Liver (tissue), 9 donors: ENCODE data around the gene HIVEP3. TPM values are rescaled to one million over a fixed set of nuclear protein-coding genes. Genes with fewer than 3 reads are reported as not detected.

Experiments
- DNase-seq: peaks from one replicate; pipeline ENCODE4 v3.0.0-alpha.2; 2017; ENCODE audit warnings: low spot score
- H3K27ac ChIP-seq, 2 donors: one replicate each; pipeline ENCODE4 v1.7.0; 2013; ENCODE audit warnings: inconsistent platforms in 2 of 2, low read length in 2 of 2, control low read depth in 1 of 2, low read depth in 1 of 2, mild to moderate bottlenecking in 1 of 2
- H3K27me3 ChIP-seq, 4 donors: one replicate each; pipeline versions ENCODE4 v1.6.1 to v1.7.0; 2013; ENCODE audit warnings: low read length in 3 of 4, inconsistent platforms in 1 of 4, mild to moderate bottlenecking in 1 of 4, moderate library complexity in 1 of 4; ENCODE audit not compliant: control insufficient read depth in 4 of 4, insufficient read depth in 4 of 4
- H3K36me3 ChIP-seq, 4 donors: one replicate each; pipeline versions ENCODE4 v1.6.1 to v1.7.0; 2013; ENCODE audit warnings: low read length in 3 of 4, mild to moderate bottlenecking in 3 of 4, low read depth in 1 of 4, moderate library complexity in 1 of 4; ENCODE audit not compliant: control insufficient read depth in 4 of 4, insufficient read depth in 3 of 4
- H3K4me1 ChIP-seq, 4 donors: one replicate each; pipeline versions ENCODE4 v1.6.1 to v1.7.0; 2013; ENCODE audit warnings: low read length in 3 of 4, mild to moderate bottlenecking in 3 of 4, moderate library complexity in 1 of 4; ENCODE audit not compliant: control insufficient read depth in 4 of 4, insufficient read depth in 4 of 4
- H3K4me3 ChIP-seq, 3 donors: one replicate each; pipeline versions ENCODE4 v1.6.1 to v1.7.0; 2013; ENCODE audit warnings: low read length in 3 of 3, control low read depth in 1 of 3, low read depth in 1 of 3, mild to moderate bottlenecking in 1 of 3
- H3K9ac ChIP-seq, 2 donors: one replicate each; pipeline ENCODE4 v1.7.0; 2013; ENCODE audit warnings: low read length in 2 of 2, mild to moderate bottlenecking in 2 of 2, moderate library complexity in 2 of 2, control low read depth in 1 of 2, low read depth in 1 of 2
- H3K9me3 ChIP-seq, 4 donors: one replicate each; pipeline versions ENCODE4 v1.6.1 to v1.7.0; 2013; ENCODE audit warnings: low read length in 3 of 4; ENCODE audit not compliant: control insufficient read depth in 4 of 4
- CTCF ChIP-seq: fragments of 150-350 bp; IDR thresholded peaks from 2 replicates; pipeline ENCODE4 v1.5.1; 2017; ENCODE audit warnings: improper control_type of control experiment, low read depth, low read length; ENCODE audit not compliant: missing input control
- EGR1 ChIP-seq, 2 donors: IDR thresholded peaks; 2 replicates each; pipeline ENCODE4 v1.6.1; 2016 to 2018; ENCODE audit warnings: antibody characterized with exemption in 2 of 2, low read depth in 2 of 2
- FOXA1 ChIP-seq: IDR thresholded peaks from 2 replicates; pipeline ENCODE4 v1.6.1; 2016; ENCODE audit warnings: antibody characterized with exemption
- FOXA2 ChIP-seq: IDR thresholded peaks from 2 replicates; pipeline ENCODE4 v1.6.1; 2016; ENCODE audit warnings: antibody characterized with exemption
- GABPA ChIP-seq, 2 donors: IDR thresholded peaks in 1 of 2; conservative IDR thresholded peaks in 1 of 2; 2 replicates each; pipeline ENCODE4 v1.6.1; 2016; ENCODE audit warnings: antibody characterized with exemption in 2 of 2, mild to moderate bottlenecking in 1 of 2, moderate library complexity in 1 of 2
- HNF4A ChIP-seq, 2 donors: conservative IDR thresholded peaks; 2 replicates each; pipeline ENCODE4 v1.6.1; 2016; ENCODE audit warnings: antibody characterized with exemption in 2 of 2, mild to moderate bottlenecking in 2 of 2
- HNF4G ChIP-seq: IDR thresholded peaks from 2 replicates; pipeline ENCODE4 v1.6.1; 2016; ENCODE audit warnings: antibody characterized with exemption
- JUND ChIP-seq, 2 donors: IDR thresholded peaks; 2 replicates each; pipeline ENCODE4 v1.6.1; 2016; ENCODE audit warnings: antibody characterized with exemption in 2 of 2
- NR2F2 ChIP-seq: IDR thresholded peaks from 2 replicates; pipeline ENCODE4 v1.6.1; 2016; ENCODE audit warnings: antibody characterized with exemption
- RAD21 ChIP-seq, 2 donors: IDR thresholded peaks; 2 replicates each; pipeline ENCODE4 v1.6.1; 2016; ENCODE audit warnings: antibody characterized with exemption in 2 of 2, mild to moderate bottlenecking in 2 of 2
- REST ChIP-seq: IDR thresholded peaks from 2 replicates; pipeline ENCODE4 v1.6.1; 2016; ENCODE audit warnings: antibody characterized with exemption, mild to moderate bottlenecking
- RXRA ChIP-seq, 2 donors: IDR thresholded peaks; 2 replicates each; pipeline ENCODE4 v1.6.1; 2017 to 2018; ENCODE audit warnings: antibody characterized with exemption in 2 of 2, mild to moderate bottlenecking in 1 of 2
- SP1 ChIP-seq: IDR thresholded peaks from 2 replicates; pipeline ENCODE4 v1.6.1; 2018; ENCODE audit warnings: antibody characterized with exemption, mild to moderate bottlenecking
- TAF1 ChIP-seq: conservative IDR thresholded peaks from 2 replicates; pipeline ENCODE4 v1.6.1; 2016; ENCODE audit warnings: antibody characterized with exemption, mild to moderate bottlenecking
- YY1 ChIP-seq: IDR thresholded peaks from 2 replicates; pipeline ENCODE4 v1.6.1; 2016; ENCODE audit warnings: antibody characterized with exemption, mild to moderate bottlenecking
- ZBTB33 ChIP-seq: IDR thresholded peaks from 2 replicates; pipeline ENCODE4 v1.6.1; 2016; ENCODE audit warnings: antibody characterized with exemption
- WGBS: extraction: QIAGEN DNeasy Blood & Tissue Kit; methylation state at CpG from one replicate; pipeline ENCODE4 v1.1.7; 2013; 5-methylcytosine and 5-hydroxymethylcytosine counted together
- polyA plus RNA-seq, 2 donors: library from polyadenylated mRNA; stranded (reverse) in 1 of 2; unstranded in 1 of 2; fragments of 200-250 nt in 1 of 2; fragments of >200 nt in 1 of 2; fragmentation: Nextera tagmentation in 1 of 2; extraction: Ambion mirVana in 1 of 2; gene quantifications; one replicate each; pipeline versions ENCODE4 v1.2.1 to v1.2.3, GENCODE V29; 2013 to 2015
- total RNA-seq, 2 donors: library from RNA; depleted of rRNA; stranded (reverse); fragments of >200 nt; gene quantifications; one replicate each; pipeline ENCODE4 v1.2.3, GENCODE V29; 2014
- TF ChIP-seq, protein P1 (sequence below): IDR thresholded peaks from 2 replicates; pipeline ENCODE4 v1.6.1; 2016; ENCODE audit warnings: antibody characterized with exemption
- TF ChIP-seq, protein P2 (sequence below): IDR thresholded peaks from 2 replicates; pipeline ENCODE4 v1.6.1; 2016; ENCODE audit warnings: antibody characterized with exemption
- donor health status: healthy.
- donor health status: healthy.
- donor health status: healthy.
- donor health status: healthy.
- donor health status: healthy.

The HIVEP3 gene
- total and polyA plus RNA-seq, 4 donors, result 0.93 to 1.6 (median 1.4) TPM

DNA sequence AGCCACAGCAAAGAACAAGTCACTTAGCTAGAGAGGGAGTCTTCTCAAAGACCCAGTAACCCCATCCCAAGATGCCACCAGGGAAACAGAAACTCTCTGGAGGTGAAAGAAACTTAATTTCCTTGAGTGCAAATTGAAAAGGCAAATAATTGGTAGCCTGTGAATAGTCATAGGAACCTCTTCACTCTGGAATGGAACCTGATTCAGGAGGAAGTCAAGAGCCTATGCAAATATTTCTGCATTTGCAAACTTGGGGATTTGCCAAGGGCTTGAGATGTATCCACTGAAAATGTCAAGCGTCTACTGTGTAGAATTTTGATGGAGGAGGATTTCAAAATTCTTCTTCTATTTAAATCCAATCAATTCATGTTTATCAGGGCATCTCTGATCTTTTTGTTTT is 5.7 kb downstream of the HIVEP3 start:
- Histone ChIP-seq H3K36me3 (no peaks in the 10 kb centered on the region), H3K9ac (no peak overlapping the region), H3K27ac (no peak overlapping the region), H3K9me3 (peaks cover 0 to 2% (median 0%) of the 10 kb centered on the region in 4 donors), H3K27me3 (no peaks in the 10 kb centered on the region), H3K4me3 (no peak overlapping the region), H3K4me1 (peaks cover 5 to 13% (median 11%) of the 10 kb centered on the region in 4 donors)
- TF ChIP-seq YY1, result no peak
- no peak for TF ChIP-seq FOXA1
- no peak for TF ChIP-seq SP1
- no peak for TF ChIP-seq TAF1
- TF ChIP-seq, protein P1, sequence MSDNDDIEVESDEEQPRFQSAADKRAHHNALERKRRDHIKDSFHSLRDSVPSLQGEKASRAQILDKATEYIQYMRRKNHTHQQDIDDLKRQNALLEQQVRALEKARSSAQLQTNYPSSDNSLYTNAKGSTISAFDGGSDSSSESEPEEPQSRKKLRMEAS, result no peak
- TF ChIP-seq CTCF, result no peak
- DNase-seq, result no peak
- WGBS, result 92% methylated on average over 1 of the region's 1 CpG

DNA sequence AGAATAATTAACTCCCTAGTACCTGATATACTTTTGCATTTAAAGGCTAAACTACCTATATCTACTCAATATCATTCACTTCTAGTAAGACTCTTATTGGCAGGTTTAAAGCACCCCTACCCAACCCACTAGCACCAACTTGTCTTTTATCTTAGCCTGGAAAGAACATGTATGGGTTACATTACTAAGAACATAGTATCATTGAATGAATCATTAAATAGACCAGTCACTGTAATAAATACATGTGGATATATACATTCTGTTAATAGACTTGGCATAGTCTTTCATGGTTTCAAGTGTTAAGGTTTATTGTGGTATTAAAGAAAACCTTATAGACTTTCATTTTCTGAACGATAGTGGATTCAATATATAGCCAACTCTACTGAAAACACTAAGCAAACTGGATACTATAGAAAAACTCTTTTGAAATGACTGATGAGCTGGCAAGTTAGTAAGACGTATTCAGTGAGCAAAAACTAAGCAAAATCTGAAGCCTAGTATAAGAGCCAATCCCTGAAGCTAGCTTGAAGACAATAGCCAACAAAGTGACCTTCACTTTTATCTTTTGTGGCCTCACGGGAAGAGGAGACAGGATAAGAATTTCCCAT is 10.3 kb downstream of the HIVEP3 start:
- Histone ChIP-seq H3K9me3 (peaks cover 0 to 2% (median 0%) of the 10 kb centered on the region in 4 donors), H3K4me1 (no peaks in the 10 kb centered on the region), H3K36me3 (no peaks in the 10 kb centered on the region), H3K9ac (no peak overlapping the region), H3K27ac (no peak overlapping the region), H3K4me3 (no peak overlapping the region), H3K27me3 (no peaks in the 10 kb centered on the region)
- no peak for TF ChIP-seq HNF4G
- no peak for TF ChIP-seq YY1
- no peak for TF ChIP-seq NR2F2
- TF ChIP-seq, protein P1, result no peak
- TF ChIP-seq FOXA2, result no peak
- DNase-seq, result no peak
- 84% methylated on average over 3 of the region's 3 CpGs for WGBS

GRCh38 chr1:41907446-41907845 is 11.3 kb downstream of the HIVEP3 start:
- Histone ChIP-seq H3K27ac (no peak overlapping the region), H3K9me3 (peaks cover 0 to 2% (median 0%) of the 10 kb centered on the region in 4 donors), H3K9ac (no peak overlapping the region), H3K4me3 (no peak overlapping the region), H3K36me3 (no peaks in the 10 kb centered on the region), H3K27me3 (no peaks in the 10 kb centered on the region), H3K4me1 (no peaks in the 10 kb centered on the region)
- DNase-seq, result no peak
- 98% methylated on average over 8 of the region's 8 CpGs for WGBS
- no peak for TF ChIP-seq EGR1 (IDR thresholded peaks at IDR 0.05; ENCODE audit: low read depth in 2 of 2)
- no peak for TF ChIP-seq JUND (IDR thresholded peaks at IDR 0.05)
- no peak for TF ChIP-seq YY1
- TF ChIP-seq, protein P1, result no peak
- no peak for TF ChIP-seq GABPA (IDR thresholded peaks at IDR 0.05 in 1 of 2, conservative IDR thresholded peaks at IDR 0.05 in 1 of 2)
- TF ChIP-seq, protein P2, sequence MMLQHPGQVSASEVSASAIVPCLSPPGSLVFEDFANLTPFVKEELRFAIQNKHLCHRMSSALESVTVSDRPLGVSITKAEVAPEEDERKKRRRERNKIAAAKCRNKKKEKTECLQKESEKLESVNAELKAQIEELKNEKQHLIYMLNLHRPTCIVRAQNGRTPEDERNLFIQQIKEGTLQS, result no peak
- TF ChIP-seq ZBTB33, result no peak
- no peak for TF ChIP-seq TAF1
- TF ChIP-seq HNF4A (conservative IDR thresholded peaks at IDR 0.05), result no peak
- no peak for TF ChIP-seq FOXA2
- no peak for TF ChIP-seq HNF4G
- TF ChIP-seq REST, result no peak
- TF ChIP-seq FOXA1, result no peak
- no peak for TF ChIP-seq SP1
- no peak for TF ChIP-seq RAD21 (IDR thresholded peaks at IDR 0.05)
- TF ChIP-seq RXRA (IDR thresholded peaks at IDR 0.05), result no peak
